PC-9 (cell line): Measurements from ENCODE around the gene CTNNA3. TPM values are rescaled to one million over a fixed set of nuclear protein-coding genes. Genes with fewer than 3 reads are reported as not detected.

Experiments
- BruUV-seq: library from RNA; stranded (reverse); fragments of 400-500 nt; replicated peaks from 2 replicates; lab custom pipeline; 2021; lab: Mats Ljungman, UMichigan
- CTCF ChIA-PET: fragments of 300-600 bp; sonication (Branson Sonifier 250); formaldehyde crosslinking; loops from one replicate; lab custom pipeline; 2022; ENCODE audit warnings: antibody characterized with exemption; lab: Charles Lee
- POLR2A ChIA-PET: fragments of 300-600 bp; sonication (Branson Sonifier 250); formaldehyde crosslinking; loops from one replicate; lab custom pipeline; 2022; ENCODE audit warnings: antibody characterized with exemption; ENCODE audit not compliant: unreplicated experiment; lab: Charles Lee
- DNase-seq, 2 experiments: peaks; one replicate each; pipeline versions ENCODE4 v3.0.0 to v3.0.0-alpha.2; 2015 to 2022; ENCODE audit warnings: mixed read lengths in 1 of 2
- H2AFZ ChIP-seq: fragments of 200-600 bp; sonication (generic); 2 replicates; pipeline ENCODE4 v1.8.1; 2017; ENCODE audit warnings: antibody characterized with exemption
- H3F3A ChIP-seq: fragments of 200-600 bp; sonication (generic); 2 replicates; pipeline ENCODE4 v1.8.1; 2017; ENCODE audit warnings: antibody characterized with exemption, mild to moderate bottlenecking, low read depth; ENCODE audit not compliant: insufficient read depth
- H3K27ac ChIP-seq: fragments of 200-600 bp; sonication (generic); 2 replicates; pipeline ENCODE4 v1.6.1; 2016; ENCODE audit warnings: mixed run types
- H3K27me3 ChIP-seq: fragments of 200-600 bp; sonication (generic); 2 replicates; pipeline ENCODE4 v1.6.1; 2016; ENCODE audit warnings: low read depth, mixed run types; ENCODE audit not compliant: insufficient read depth
- H3K36me3 ChIP-seq: fragments of 200-600 bp; sonication (generic); 2 replicates; pipeline ENCODE4 v1.6.1; 2016; ENCODE audit warnings: low read depth, mixed run types
- H3K4me1 ChIP-seq: fragments of 200-600 bp; sonication (generic); replicated peaks from 2 replicates; pipeline ENCODE4 v1.6.1; 2016; ENCODE audit warnings: mixed run types; ENCODE audit not compliant: insufficient read depth
- H3K4me2 ChIP-seq: fragments of 200-600 bp; sonication (generic); 2 replicates; pipeline ENCODE4 v1.6.1; 2017; ENCODE audit warnings: mixed run types
- H3K4me3 ChIP-seq: fragments of 200-600 bp; sonication (generic); 2 replicates; pipeline ENCODE4 v1.6.1; 2016; ENCODE audit warnings: mixed run types
- H3K79me2 ChIP-seq: fragments of 200-600 bp; sonication (generic); 2 replicates; pipeline ENCODE4 v1.6.1; 2017; ENCODE audit warnings: low read depth, mixed run types
- H3K9me2 ChIP-seq: fragments of 200-600 bp; sonication (generic); 2 replicates; pipeline ENCODE4 v1.8.1; 2017; ENCODE audit warnings: mild to moderate bottlenecking; ENCODE audit not compliant: insufficient read depth
- H3K9me3 ChIP-seq: fragments of 200-600 bp; sonication (generic); 2 replicates; pipeline ENCODE4 v1.8.1; 2016; ENCODE audit warnings: low read depth; ENCODE audit not compliant: insufficient read depth
- H4K20me1 ChIP-seq: fragments of 200-600 bp; sonication (generic); 2 replicates; pipeline ENCODE4 v1.8.1; 2017; ENCODE audit not compliant: insufficient read depth
- CTCF ChIP-seq: fragments of 200-600 bp; sonication (generic); conservative IDR thresholded peaks from 2 replicates; pipeline ENCODE4 v1.6.1; 2017; ENCODE audit warnings: mixed run types, antibody characterized with exemption, mild to moderate bottlenecking, moderate library complexity
- EZH2 ChIP-seq: fragments of 200-600 bp; sonication (generic); IDR thresholded peaks from 2 replicates; pipeline ENCODE4 v1.8.0; 2017; ENCODE audit warnings: antibody characterized with exemption, low read depth
- intact Hi-C: fragments of 100-400 bp; cut with micrococcal nuclease; formaldehyde crosslinking; loops from one replicate; pipeline ENCODE4 v1.10.0; 2022; ENCODE audit not compliant: unreplicated experiment
- total RNA-seq: library from RNA; stranded (reverse); gene quantifications from 2 replicates; pipeline ENCODE4 v1.2.3, GENCODE V29; 2021

CTNNA3 gene
- total RNA-seq, 1 experiment from 2014 or later: not detected

GRCh38 chr10:66996996-66997395 lies 699.0 kb downstream of the CTNNA3 start:
- no peaks in the 10 kb centered on the region for H3K79me2 ChIP-seq
- H3K9me2 ChIP-seq: no peaks in the 10 kb centered on the region
- H3K4me3 ChIP-seq: no peak overlapping the region
- peak in 1 of 2 experiments; percentile 38 for DNase-seq
- BruUV-seq: no TSS peak
- H3K4me1 ChIP-seq: no peaks in the 10 kb centered on the region
- intact Hi-C loops: no loop called here
- POLR2A ChIA-PET: no interaction called here
- no peaks in the 10 kb centered on the region for H3K27me3 ChIP-seq
- no peak overlapping the region for H2AFZ ChIP-seq
- H3K4me2 ChIP-seq: no peak overlapping the region
- H3K9me3 ChIP-seq: no peaks in the 10 kb centered on the region
- CTCF ChIA-PET: no interaction called here
- TF ChIP-seq CTCF: no peak
- TF ChIP-seq EZH2: no peak
- H3K36me3 ChIP-seq: no peaks in the 10 kb centered on the region
- no peak overlapping the region for H3K27ac ChIP-seq
- no peaks in the 10 kb centered on the region for H4K20me1 ChIP-seq
- no peaks in the 10 kb centered on the region for H3F3A ChIP-seq

GRCh38 chr10:66990143-66990830 lies 705.7 kb downstream of the CTNNA3 start:
- ChIA-PET POLR2A (no interaction called here), CTCF (no interaction called here)
- no peak overlapping the region for H3K4me3 ChIP-seq
- no peaks in the 10 kb centered on the region for H3F3A ChIP-seq
- BruUV-seq: no TSS peak
- no peaks in the 10 kb centered on the region for H3K36me3 ChIP-seq
- H3K4me1 ChIP-seq: no peaks in the 10 kb centered on the region
- no peaks in the 10 kb centered on the region for H3K79me2 ChIP-seq
- H4K20me1 ChIP-seq: no peaks in the 10 kb centered on the region
- intact Hi-C loops: no loop called here
- TF ChIP-seq EZH2 (no peak), CTCF (no peak)
- H3K9me2 ChIP-seq: no peaks in the 10 kb centered on the region; the same call in 1 of the 2 replicates
- no peaks in the 10 kb centered on the region for H3K27me3 ChIP-seq
- H3K27ac ChIP-seq: no peak overlapping the region
- H2AFZ ChIP-seq: no peak overlapping the region
- H3K9me3 ChIP-seq: no peaks in the 10 kb centered on the region
- DNase-seq: no peak
- H3K4me2 ChIP-seq: no peak overlapping the region

- no peak overlapping the region for H3K4me3 ChIP-seq
- no peak overlapping the region for H3K27ac ChIP-seq
- H3K27me3 ChIP-seq: no peaks in the 10 kb centered on the region
- intact Hi-C loops: no loop called here
- DNase-seq: no peak
- ChIA-PET POLR2A (no interaction called here), CTCF (no interaction called here)
- H3K4me2 ChIP-seq: no peak overlapping the region
- H3F3A ChIP-seq: no peaks in the 10 kb centered on the region
- H2AFZ ChIP-seq: no peak overlapping the region
- H3K79me2 ChIP-seq: no peaks in the 10 kb centered on the region
- H3K9me3 ChIP-seq: no peaks in the 10 kb centered on the region
- TF ChIP-seq EZH2: no peak
- no peak for TF ChIP-seq CTCF
- H4K20me1 ChIP-seq: no peaks in the 10 kb centered on the region
- no peaks in the 10 kb centered on the region for H3K9me2 ChIP-seq
- H3K4me1 ChIP-seq: no peaks in the 10 kb centered on the region
- no TSS peak for BruUV-seq
- H3K36me3 ChIP-seq: no peaks in the 10 kb centered on the region
Observed at GRCh38 chr10:66983475-66983818, 712.5 kb downstream of the CTNNA3 start.
